GM12878 (cell line): ENCODE data around the gene SPAG16. TPM values are rescaled to one million over a fixed set of nuclear protein-coding genes. Genes with fewer than 3 reads are reported as not detected.

Experiments
- ATAC-seq: fragments of 200-7000 bp; cut with Tn5 transposase; 3 replicates; pipeline ENCODE4 v1.9.1; 2020; ENCODE audit warnings: mild to moderate bottlenecking, moderate library complexity
- BruUV-seq: library from RNA; stranded (reverse); fragments of 400-500 nt; replicated peaks from 2 replicates; lab custom pipeline; 2021; lab: Mats Ljungman, UMichigan
- CTCF ChIA-PET: fragments of 300-600 bp; sonication (Branson Sonifier 250); formaldehyde crosslinking; extraction: SDS; loops from one replicate; lab custom pipeline; 2021; ENCODE audit warnings: inconsistent platforms; lab: Yijun Ruan, JAX
- POLR2A ChIA-PET: fragments of 350-600 bp; formaldehyde crosslinking; extraction: SDS; loops from one replicate; lab custom pipeline; 2021; ENCODE audit warnings: inconsistent platforms; lab: Charles Lee
- RAD21 ChIA-PET: fragments of 300-600 bp; sonication (Branson Sonifier 250); formaldehyde crosslinking; loops from one replicate; lab custom pipeline; 2023; ENCODE audit warnings: antibody characterized with exemption; ENCODE audit not compliant: unreplicated experiment; lab: Charles Lee
- SMC1A ChIA-PET: fragments of 300-600 bp; sonication (Branson Sonifier 250); formaldehyde crosslinking; loops from one replicate; lab custom pipeline; 2023; ENCODE audit not compliant: unreplicated experiment, uncharacterized antibody; lab: Charles Lee
- DNase-seq: peaks from one replicate; pipeline ENCODE4 v3.0.0-alpha.2; 2011; ENCODE audit warnings: low read depth, low spot score
- FAIRE-seq: peaks from 3 replicates; lab custom pipeline; 2011; peaks lifted over from hg19 to GRCh38; lab: Jason Lieb, UNC
- H2AFZ ChIP-seq: 2 replicates; pipeline ENCODE4 v1.6.0; 2011; ENCODE audit warnings: low read depth, low read length, control low read depth; ENCODE audit not compliant: control insufficient read depth
- H3K27ac ChIP-seq: 2 replicates; pipeline ENCODE4 v1.5.1; 2011; ENCODE audit warnings: control low read depth; ENCODE audit not compliant: control insufficient read depth, insufficient read depth
- H3K27me3 ChIP-seq, 2 experiments: replicated peaks in 1 of 2; 2 replicates each; pipeline versions ENCODE4 v1.6.0 to v1.6.1; 2011; ENCODE audit warnings: low read length in 1 of 2; ENCODE audit not compliant: control insufficient read depth in 2 of 2, insufficient read depth in 2 of 2
- H3K36me3 ChIP-seq, 2 experiments: 2 replicates each; pipeline ENCODE4 v1.5.1; 2011; ENCODE audit warnings: low read length in 1 of 2; ENCODE audit not compliant: control insufficient read depth in 2 of 2, insufficient read depth in 2 of 2
- H3K4me1 ChIP-seq: 2 replicates; pipeline ENCODE4 v1.6.1; 2011; ENCODE audit warnings: mild to moderate bottlenecking, low read length, moderate library complexity, mixed read lengths; ENCODE audit not compliant: control insufficient read depth, insufficient read depth
- H3K4me2 ChIP-seq: 2 replicates; pipeline ENCODE4 v1.6.0; 2011; ENCODE audit warnings: control low read depth; ENCODE audit not compliant: control insufficient read depth, insufficient read depth
- H3K4me3 ChIP-seq: fragments of 200-600 bp; sonication (generic); 2 replicates; pipeline ENCODE4 v1.5.1; 2016
- H3K79me2 ChIP-seq: 2 replicates; pipeline ENCODE4 v1.6.0; 2011; ENCODE audit warnings: low read length; ENCODE audit not compliant: control insufficient read depth, insufficient read depth
- H3K9ac ChIP-seq: 2 replicates; pipeline ENCODE4 v1.8.0; 2011; ENCODE audit warnings: low read length, control low read depth, mixed read lengths; ENCODE audit not compliant: control insufficient read depth, insufficient read depth
- H3K9me3 ChIP-seq: replicated peaks from 3 replicates; pipeline ENCODE4 v1.5.1; 2011; ENCODE audit warnings: mild to moderate bottlenecking, low read length; ENCODE audit not compliant: control insufficient read depth, insufficient read depth
- H4K20me1 ChIP-seq: 2 replicates; pipeline ENCODE4 v1.6.0; 2011; ENCODE audit not compliant: control insufficient read depth, insufficient read depth
- CHD1 ChIP-seq: IDR thresholded peaks from 2 replicates; pipeline ENCODE4 v1.6.1; 2012; ENCODE audit warnings: low read depth, low read length, improper control_type of control experiment
- EGR1 ChIP-seq, 2 experiments: IDR thresholded peaks; 1 replicate in 1 of 2; 2 replicates in 1 of 2; pipeline ENCODE4 v1.6.1; 2011 to 2012; ENCODE audit warnings: low read depth in 2 of 2, low read length in 2 of 2, borderline replicate concordance in 1 of 2, mild to moderate bottlenecking in 1 of 2, moderate library complexity in 1 of 2
- FOS ChIP-seq: IDR thresholded peaks from 3 replicates; pipeline ENCODE4 v1.6.1; 2011; ENCODE audit warnings: borderline replicate concordance; ENCODE audit not compliant: insufficient read length; ENCODE audit errors: extremely low read depth
- IRF4 ChIP-seq: IDR thresholded peaks from 2 replicates; pipeline ENCODE4 v1.6.1; 2011; ENCODE audit warnings: low read depth, low read length
- NR2C2 ChIP-seq: IDR thresholded peaks from 2 replicates; pipeline ENCODE4 v1.6.1; 2011; ENCODE audit warnings: borderline replicate concordance, low read depth; ENCODE audit not compliant: control insufficient read depth, insufficient read length
- PML ChIP-seq: IDR thresholded peaks from 2 replicates; pipeline ENCODE4 v1.6.1; 2012; ENCODE audit warnings: low read length, inconsistent platforms
- RAD51 ChIP-seq: fragments of 450-650 bp; IDR thresholded peaks from 2 replicates; pipeline ENCODE4 v1.6.1; 2016; ENCODE audit warnings: moderate library complexity, mild to moderate bottlenecking, inconsistent platforms
- RBBP5 ChIP-seq: fragments of 200-600 bp; sonication (generic); conservative IDR thresholded peaks from 2 replicates; pipeline ENCODE4 v1.6.1; 2016
- STAT3 ChIP-seq: IDR thresholded peaks from 2 replicates; pipeline ENCODE4 v1.6.1; 2011; ENCODE audit warnings: low read depth, low read length, improper control_type of control experiment
- SUPT20H ChIP-seq: IDR thresholded peaks from 2 replicates; pipeline ENCODE4 v1.6.1; 2011; ENCODE audit warnings: low read depth, mild to moderate bottlenecking, low read length, moderate library complexity, borderline replicate concordance; ENCODE audit not compliant: control insufficient read depth
- TCF12 ChIP-seq: IDR thresholded peaks from 2 replicates; pipeline ENCODE4 v1.6.1; 2011; ENCODE audit warnings: low read depth, mild to moderate bottlenecking, low read length
- TCF3 ChIP-seq: IDR thresholded peaks from 2 replicates; pipeline ENCODE4 v1.6.1; 2012; ENCODE audit warnings: low read depth, mild to moderate bottlenecking, low read length, borderline replicate concordance; ENCODE audit not compliant: insufficient read depth
- WGBS: methylation state at CpG from one replicate; pipeline ENCODE4 v1.1.6; 2016; ENCODE audit warnings: low lambda C conversion rate; ENCODE audit not compliant: insufficient replicate concordance, insufficient coverage; ENCODE audit errors: missing lambda C conversion rate; 5-methylcytosine and 5-hydroxymethylcytosine counted together
- in situ Hi-C: fragments of 300-500 bp; cut with MboI; formaldehyde crosslinking; loops from 9 replicates; pipeline ENCODE4 v1.14.3; 2018; ENCODE audit warnings: mixed read lengths
- intact Hi-C: fragments of 100-400 bp; cut with micrococcal nuclease; formaldehyde crosslinking; loops from one replicate; pipeline ENCODE4 v1.14.2; 2022; ENCODE audit not compliant: unreplicated experiment
- polyA plus RNA-seq, 11 experiments: library from polyadenylated mRNA; depleted of rRNA in 4 of 11; unstranded in 6 of 11; stranded (reverse) in 5 of 11; fragments of >200 nt; fragmentation: Nextera tagmentation in 4 of 11; fragmentation: Illumina TruSeq in 1 of 11; extraction: Ambion mirVana in 4 of 11; extraction: Trizol in 1 of 11; gene quantifications; 1 replicate in 1 of 11; 2 replicates in 10 of 11; pipeline versions ENCODE4 v1.2.1 to v1.2.3, GENCODE V29; 2011 to 2016; ENCODE audit warnings: inconsistent platforms in 2 of 11, missing spikeins in 2 of 11, low read depth in 1 of 11
- total RNA-seq, 4 experiments: library from RNA; depleted of rRNA in 3 of 4; stranded (reverse); fragments of >200 nt in 3 of 4; fragmentation: Illumina TruSeq in 1 of 4; extraction: Trizol in 1 of 4; gene quantifications; 2 replicates each; pipeline versions ENCODE4 v1.2.1 to v1.2.3, GENCODE V29; 2013 to 2021
- TF ChIP-seq, protein P1 (sequence below): IDR thresholded peaks from 2 replicates; pipeline ENCODE4 v1.6.1; 2012; ENCODE audit warnings: low read depth, low read length, improper control_type of control experiment

Gene SPAG16
- total and polyA plus RNA-seq, 10 of the 15 experiments (the other 5 are each of a cell fraction or from before 2014, with no cell fraction given) = 6.0 to 25.0 (median 15.2) TPM

DNA sequence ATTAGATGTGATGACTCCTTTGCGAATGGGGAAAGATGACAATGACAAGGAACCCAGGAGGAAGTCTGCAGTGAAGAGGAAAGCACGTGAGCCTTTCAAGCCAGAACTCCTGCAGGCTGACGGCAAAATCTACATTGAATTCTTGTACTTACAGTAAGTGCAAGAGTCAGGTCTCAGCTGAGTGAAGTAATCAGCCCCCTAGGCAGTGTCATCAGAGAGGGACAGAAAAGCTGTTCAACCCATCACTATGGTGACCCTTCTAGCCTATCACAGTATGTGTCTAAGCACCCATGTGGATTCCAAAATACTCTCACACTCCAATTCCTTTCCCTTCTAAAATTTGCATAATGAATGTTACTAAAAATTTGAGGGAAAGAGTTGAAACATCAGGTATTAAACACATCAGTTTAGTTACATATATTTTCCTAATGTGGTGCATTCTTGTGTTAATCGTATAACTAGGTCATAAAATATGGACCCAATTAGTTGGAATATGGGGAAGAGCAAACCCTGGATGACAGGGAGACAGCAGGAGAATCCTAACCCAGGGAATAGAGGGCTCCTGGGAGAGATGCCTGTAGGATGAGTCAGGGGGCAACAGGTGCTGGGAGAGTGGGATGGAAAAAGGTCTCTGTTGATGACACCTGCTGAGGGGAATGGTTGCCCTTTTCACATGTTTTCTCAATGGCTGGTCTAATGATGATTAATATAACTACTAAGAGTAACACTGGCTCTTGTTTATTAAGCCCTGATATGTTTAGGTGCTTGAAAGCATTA lies 1166.0 kb downstream of the SPAG16 start:
- H4K20me1 ChIP-seq = no peaks in the 10 kb centered on the region
- in situ Hi-C loops (no loop called here), intact Hi-C loops (no loop called here)
- no peak overlapping the region for H3K27ac ChIP-seq
- no peak overlapping the region for H3K9ac ChIP-seq
- no peak for TF ChIP-seq CHD1
- TF ChIP-seq EGR1 (IDR thresholded peaks at IDR 0.05; ENCODE audit: borderline replicate concordance in 1 of 2, low read depth in 2 of 2, low read length in 2 of 2) = no peak
- no peak for TF ChIP-seq SUPT20H
- no peak for TF ChIP-seq STAT3
- TF ChIP-seq, protein P1, sequence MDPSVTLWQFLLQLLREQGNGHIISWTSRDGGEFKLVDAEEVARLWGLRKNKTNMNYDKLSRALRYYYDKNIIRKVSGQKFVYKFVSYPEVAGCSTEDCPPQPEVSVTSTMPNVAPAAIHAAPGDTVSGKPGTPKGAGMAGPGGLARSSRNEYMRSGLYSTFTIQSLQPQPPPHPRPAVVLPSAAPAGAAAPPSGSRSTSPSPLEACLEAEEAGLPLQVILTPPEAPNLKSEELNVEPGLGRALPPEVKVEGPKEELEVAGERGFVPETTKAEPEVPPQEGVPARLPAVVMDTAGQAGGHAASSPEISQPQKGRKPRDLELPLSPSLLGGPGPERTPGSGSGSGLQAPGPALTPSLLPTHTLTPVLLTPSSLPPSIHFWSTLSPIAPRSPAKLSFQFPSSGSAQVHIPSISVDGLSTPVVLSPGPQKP = no peak
- TF ChIP-seq NR2C2 = no peak
- TF ChIP-seq FOS = no peak
- TF ChIP-seq TCF12 = no peak
- TF ChIP-seq TCF3 = no peak
- TF ChIP-seq RBBP5 = no peak
- no peak for TF ChIP-seq IRF4
- no peak for TF ChIP-seq PML
- TF ChIP-seq RAD51 = no peak
- no peaks in the 10 kb centered on the region for H3K79me2 ChIP-seq
- ChIA-PET CTCF (no interaction called here), SMC1A (interaction anchor here (0.5 to 0.7 kb wide), 3 partner anchors 17 to 888 kb away, joined by 3 read pairs; no protein-coding TSS in a partner anchor), RAD21 (no interaction called here), POLR2A (no interaction called here)
- 26% methylated on average over 4 of the region's 4 CpGs for WGBS
- H3K27me3 ChIP-seq = no peaks in the 10 kb centered on the region
- no TSS peak for BruUV-seq
- H3K36me3 ChIP-seq = no peaks in the 10 kb centered on the region
- DNase-seq (no peak), ATAC-seq (no peak), FAIRE-seq (no peak)
- H3K4me1 ChIP-seq = no peaks in the 10 kb centered on the region
- H3K4me3 ChIP-seq = no peak overlapping the region
- H3K9me3 ChIP-seq = no peaks in the 10 kb centered on the region
- no peak overlapping the region for H3K4me2 ChIP-seq
- H2AFZ ChIP-seq = no peak overlapping the region
